H9 (cell line): ENCODE data around the gene BLTP1. TPM values are rescaled to one million over a fixed set of nuclear protein-coding genes. Genes with fewer than 3 reads are reported as not detected.
A peak's percentile ranks its signal among the peaks of the same experiment; 100 is the strongest.

ENCODE experiments used
- DNase-seq: peaks from one replicate; pipeline ENCODE4 v3.0.0-alpha.2; 2017
- H2AFZ ChIP-seq: one replicate; pipeline ENCODE4 v1.6.1; 2013; ENCODE audit warnings: mild to moderate bottlenecking, low read length, control low read depth, moderate library complexity
- H2AK5ac ChIP-seq: 2 replicates; pipeline ENCODE4 v1.6.1; 2013; ENCODE audit warnings: low read length, control low read depth, mixed read lengths; ENCODE audit not compliant: insufficient read length
- H2BK120ac ChIP-seq: one replicate; pipeline ENCODE4 v1.6.1; 2013; ENCODE audit warnings: low read depth, mild to moderate bottlenecking, low read length, control low read depth, inconsistent platforms; ENCODE audit not compliant: poor library complexity, severe bottlenecking
- H2BK12ac ChIP-seq: 2 replicates; pipeline ENCODE4 v1.6.1; 2013; ENCODE audit warnings: low read length, control low read depth, mixed read lengths, low read depth; ENCODE audit not compliant: insufficient read length
- H2BK15ac ChIP-seq: 2 replicates; pipeline ENCODE4 v1.6.1; 2013; ENCODE audit warnings: low read depth, low read length, control low read depth
- H2BK20ac ChIP-seq: one replicate; pipeline ENCODE4 v1.6.1; 2013; ENCODE audit warnings: low read depth, mild to moderate bottlenecking, low read length, control low read depth, inconsistent platforms; ENCODE audit not compliant: poor library complexity, severe bottlenecking
- H2BK5ac ChIP-seq: 2 replicates; pipeline ENCODE4 v1.6.1; 2013; ENCODE audit warnings: low read length, control low read depth, mixed read lengths; ENCODE audit not compliant: insufficient read length
- H3K14ac ChIP-seq: 2 replicates; pipeline ENCODE4 v1.6.1; 2013; ENCODE audit warnings: low read length, control low read depth; ENCODE audit not compliant: insufficient read depth
- H3K18ac ChIP-seq: 2 replicates; pipeline ENCODE4 v1.6.1; 2013; ENCODE audit warnings: low read depth, mild to moderate bottlenecking, mixed read lengths, low read length, control low read depth; ENCODE audit not compliant: insufficient read length
- H3K23ac ChIP-seq: 2 replicates; pipeline ENCODE4 v1.6.1; 2013; ENCODE audit warnings: low read length, control low read depth, mixed read lengths, low read depth; ENCODE audit not compliant: insufficient read length
- H3K23me2 ChIP-seq: 2 replicates; pipeline ENCODE4 v1.6.1; 2013; ENCODE audit warnings: low read depth, mild to moderate bottlenecking, mixed read lengths, low read length, control low read depth; ENCODE audit not compliant: insufficient read length, poor library complexity, severe bottlenecking
- H3K27ac ChIP-seq: 2 replicates; pipeline ENCODE4 v1.5.1; 2013; ENCODE audit warnings: low read length, control low read depth, mixed read lengths, low read depth; ENCODE audit not compliant: insufficient read length
- H3K27me3 ChIP-seq: 2 replicates; pipeline ENCODE4 v1.6.1; 2013; ENCODE audit warnings: low read length, control low read depth, inconsistent platforms; ENCODE audit not compliant: insufficient read depth
- H3K4ac ChIP-seq: 2 replicates; pipeline ENCODE4 v1.6.1; 2013; ENCODE audit warnings: low read depth, mild to moderate bottlenecking, control low read depth, inconsistent platforms, low read length, moderate library complexity
- H3K4me1 ChIP-seq: 2 replicates; pipeline ENCODE4 v1.6.1; 2013; ENCODE audit warnings: low read length, control low read depth, inconsistent platforms; ENCODE audit not compliant: insufficient read depth
- H3K4me2 ChIP-seq: 2 replicates; pipeline ENCODE4 v1.6.1; 2013; ENCODE audit warnings: low read length, control low read depth, mixed read lengths; ENCODE audit not compliant: insufficient read length, insufficient read depth
- H3K56ac ChIP-seq: 2 replicates; pipeline ENCODE4 v1.6.1; 2013; ENCODE audit warnings: low read depth, mild to moderate bottlenecking, mixed read lengths, low read length, control low read depth; ENCODE audit not compliant: insufficient read length
- H3K79me1 ChIP-seq: 2 replicates; pipeline ENCODE4 v1.6.1; 2013; ENCODE audit warnings: low read depth, mild to moderate bottlenecking, moderate library complexity, low read length, control low read depth, inconsistent platforms; ENCODE audit not compliant: insufficient read depth, poor library complexity, severe bottlenecking
- H3K79me2 ChIP-seq: 2 replicates; pipeline ENCODE4 v1.6.1; 2013; ENCODE audit warnings: low read length, control low read depth, inconsistent platforms; ENCODE audit not compliant: insufficient read depth
- H3K9ac ChIP-seq: 2 replicates; pipeline ENCODE4 v1.6.1; 2013; ENCODE audit warnings: low read length, control low read depth, mixed read lengths; ENCODE audit not compliant: insufficient read length; ENCODE audit errors: extremely low read depth
- H3K9me3 ChIP-seq: one replicate; pipeline ENCODE4 v1.6.1; 2013; ENCODE audit warnings: low read depth, low read length, inconsistent platforms; ENCODE audit not compliant: control insufficient read depth
- H3T11ph ChIP-seq: one replicate; pipeline ENCODE4 v1.6.1; 2013; ENCODE audit warnings: mild to moderate bottlenecking, low read length, control low read depth, inconsistent platforms
- H4K20me1 ChIP-seq: one replicate; pipeline ENCODE4 v1.6.1; 2013; ENCODE audit not compliant: control insufficient read depth, insufficient read length, insufficient read depth
- H4K5ac ChIP-seq: 2 replicates; pipeline ENCODE4 v1.6.1; 2013; ENCODE audit warnings: low read depth, mild to moderate bottlenecking, mixed read lengths, low read length, control low read depth; ENCODE audit not compliant: insufficient read length
- H4K8ac ChIP-seq: replicated peaks from 2 replicates; pipeline ENCODE4 v1.6.1; 2013; ENCODE audit warnings: low read length, control low read depth, mixed read lengths, low read depth; ENCODE audit not compliant: insufficient read length
- H4K91ac ChIP-seq: 2 replicates; pipeline ENCODE4 v1.6.1; 2013; ENCODE audit warnings: low read depth, mild to moderate bottlenecking, moderate library complexity, mixed read lengths, low read length, control low read depth; ENCODE audit not compliant: insufficient read length
- H3K27ac Mint-ChIP-seq, 3 experiments: 2 replicates in 2 of 3; 3 replicates in 1 of 3; pipeline ENCODE4 v1.8.0; 2020 to 2021; ENCODE audit warnings: mixed read lengths in 3 of 3, mild to moderate bottlenecking in 1 of 3, moderate library complexity in 1 of 3
- H3K27me3 Mint-ChIP-seq: 2 replicates; pipeline ENCODE4 v1.8.0; 2021; ENCODE audit warnings: low read depth, mild to moderate bottlenecking, moderate library complexity, mixed read lengths
- H3K36me3 Mint-ChIP-seq, 3 experiments: 2 replicates in 2 of 3; 3 replicates in 1 of 3; pipeline ENCODE4 v1.8.0; 2020 to 2021; ENCODE audit warnings: low read depth in 3 of 3, mixed read lengths in 3 of 3; ENCODE audit not compliant: insufficient read depth in 1 of 3
- H3K4me1 Mint-ChIP-seq, 2 experiments: 2 replicates each; pipeline ENCODE4 v1.8.0; 2020; ENCODE audit warnings: mixed read lengths in 2 of 2
- H3K4me3 Mint-ChIP-seq, 2 experiments: 2 replicates in 1 of 2; 3 replicates in 1 of 2; pipeline ENCODE4 v1.8.0; 2020 to 2021; ENCODE audit warnings: mild to moderate bottlenecking in 2 of 2, mixed read lengths in 2 of 2, moderate library complexity in 1 of 2
- H3K9me3 Mint-ChIP-seq, 2 experiments: 2 replicates in 1 of 2; 3 replicates in 1 of 2; pipeline ENCODE4 v1.8.0; 2020; ENCODE audit warnings: mild to moderate bottlenecking in 2 of 2, mixed read lengths in 2 of 2, moderate library complexity in 1 of 2
- WGBS: extraction: QIAGEN DNeasy Blood & Tissue Kit; methylation state at CpG from one replicate; pipeline ENCODE4 v1.1.7; 2013; ENCODE audit warnings: missing lambda C conversion rate, low lambda C conversion rate, mixed read lengths; ENCODE audit not compliant: insufficient read length; ENCODE audit errors: extremely low coverage; 5-methylcytosine and 5-hydroxymethylcytosine counted together
- total RNA-seq: library from RNA; stranded (reverse); gene quantifications from 2 replicates; pipeline ENCODE4 v1.2.1, GENCODE V29; 2021
- TF ChIP-seq, protein P1 (sequence below): fragments of 200-600 bp; sonication (generic); conservative IDR thresholded peaks from 3 replicates; pipeline ENCODE4 v1.8.0; 2021; ENCODE audit warnings: antibody characterized with exemption, mild to moderate bottlenecking

The BLTP1 gene
- total RNA-seq, 1 experiment from 2014 or later = 27.4 TPM

DNA sequence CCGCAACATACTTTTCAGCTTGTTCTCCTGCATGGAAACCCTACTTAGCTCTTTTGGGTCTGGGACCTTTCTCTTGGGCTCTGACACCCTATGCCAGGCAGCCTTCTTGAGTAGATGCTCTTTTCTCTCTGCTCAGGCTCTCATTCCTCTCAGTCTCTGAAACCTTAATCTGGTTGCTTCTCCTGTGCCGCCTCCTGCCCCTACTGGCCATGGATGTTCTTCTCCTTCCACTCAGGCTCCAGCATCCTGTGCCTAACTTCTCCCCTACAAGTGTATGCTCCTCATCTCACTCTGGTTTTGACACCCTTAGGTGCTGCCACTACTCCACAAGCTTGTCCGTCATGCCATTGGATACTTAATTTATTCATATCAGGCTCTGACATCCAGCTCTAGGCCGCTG is 15.2 kb downstream of the BLTP1 start:
- Histone ChIP-seq H3K79me1 (peaks cover 3% of the 10 kb centered on the region), H3K4me2 (no peak overlapping the region), H3K9me3 (no peaks in the 10 kb centered on the region), H3K4me1 (no peaks in the 10 kb centered on the region), H3K4ac (no peak overlapping the region), H2BK20ac (no peak overlapping the region), H3K56ac (no peak overlapping the region), H3K79me2 (peaks cover 2% of the 10 kb centered on the region; the same call in 1 of the 2 replicates), H4K91ac (no peak overlapping the region), H3K27me3 (no peaks in the 10 kb centered on the region), H3K23me2 (no peaks in the 10 kb centered on the region), H2BK5ac (no peak overlapping the region), H2AFZ (no peak overlapping the region), H4K8ac (no peak overlapping the region), H3K23ac (no peak overlapping the region), H2BK12ac (no peak overlapping the region), H2BK15ac (no peak overlapping the region), H3K9ac (no peak overlapping the region), H4K5ac (no peak overlapping the region), H4K20me1 (no peaks in the 10 kb centered on the region), H3K27ac (no peak overlapping the region), H3T11ph (no peak overlapping the region), H3K14ac (no peak overlapping the region), H2BK120ac (no peak overlapping the region), H3K18ac (no peak overlapping the region), H2AK5ac (no peak overlapping the region)
- DNase-seq = no peak
- Mint-ChIP-seq H3K27ac (no peak overlapping the region; a peak in 1 of 7 replicates), H3K4me3 (no peak overlapping the region), H3K27me3 (no peaks in the 10 kb centered on the region), H3K36me3 (no peaks in the 10 kb centered on the region), H3K9me3 (no peaks in the 10 kb centered on the region), H3K4me1 (peaks cover 0 to 9% of the 10 kb centered on the region in 2 experiments; a peak in 2 of 4 replicates)
- WGBS = no CpG with 5 or more reads among the region's 4 CpGs
- TF ChIP-seq, protein P1, sequence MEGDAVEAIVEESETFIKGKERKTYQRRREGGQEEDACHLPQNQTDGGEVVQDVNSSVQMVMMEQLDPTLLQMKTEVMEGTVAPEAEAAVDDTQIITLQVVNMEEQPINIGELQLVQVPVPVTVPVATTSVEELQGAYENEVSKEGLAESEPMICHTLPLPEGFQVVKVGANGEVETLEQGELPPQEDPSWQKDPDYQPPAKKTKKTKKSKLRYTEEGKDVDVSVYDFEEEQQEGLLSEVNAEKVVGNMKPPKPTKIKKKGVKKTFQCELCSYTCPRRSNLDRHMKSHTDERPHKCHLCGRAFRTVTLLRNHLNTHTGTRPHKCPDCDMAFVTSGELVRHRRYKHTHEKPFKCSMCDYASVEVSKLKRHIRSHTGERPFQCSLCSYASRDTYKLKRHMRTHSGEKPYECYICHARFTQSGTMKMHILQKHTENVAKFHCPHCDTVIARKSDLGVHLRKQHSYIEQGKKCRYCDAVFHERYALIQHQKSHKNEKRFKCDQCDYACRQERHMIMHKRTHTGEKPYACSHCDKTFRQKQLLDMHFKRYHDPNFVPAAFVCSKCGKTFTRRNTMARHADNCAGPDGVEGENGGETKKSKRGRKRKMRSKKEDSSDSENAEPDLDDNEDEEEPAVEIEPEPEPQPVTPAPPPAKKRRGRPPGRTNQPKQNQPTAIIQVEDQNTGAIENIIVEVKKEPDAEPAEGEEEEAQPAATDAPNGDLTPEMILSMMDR = peak; percentile 45
